GM18870 (cell line): ENCODE measurements around the gene ABHD11.
"Not testable (repeated sequence)": the region's sequence is repeated elsewhere in the genome, so short reads cannot be mapped to it uniquely, and the experiment has no call there.

Experiments used
- ATAC-seq: cut with Tn5 transposase; IDR thresholded peaks from one replicate; pipeline ENCODE4 v1.9.1; 2021; ENCODE audit warnings: moderate library complexity; ENCODE audit not compliant: unreplicated experiment

The ABHD11 gene

GRCh38 chr7:73719806-73720169, 18.8 kb downstream of the ABHD11 start:
- ATAC-seq, result no peak

DNA sequence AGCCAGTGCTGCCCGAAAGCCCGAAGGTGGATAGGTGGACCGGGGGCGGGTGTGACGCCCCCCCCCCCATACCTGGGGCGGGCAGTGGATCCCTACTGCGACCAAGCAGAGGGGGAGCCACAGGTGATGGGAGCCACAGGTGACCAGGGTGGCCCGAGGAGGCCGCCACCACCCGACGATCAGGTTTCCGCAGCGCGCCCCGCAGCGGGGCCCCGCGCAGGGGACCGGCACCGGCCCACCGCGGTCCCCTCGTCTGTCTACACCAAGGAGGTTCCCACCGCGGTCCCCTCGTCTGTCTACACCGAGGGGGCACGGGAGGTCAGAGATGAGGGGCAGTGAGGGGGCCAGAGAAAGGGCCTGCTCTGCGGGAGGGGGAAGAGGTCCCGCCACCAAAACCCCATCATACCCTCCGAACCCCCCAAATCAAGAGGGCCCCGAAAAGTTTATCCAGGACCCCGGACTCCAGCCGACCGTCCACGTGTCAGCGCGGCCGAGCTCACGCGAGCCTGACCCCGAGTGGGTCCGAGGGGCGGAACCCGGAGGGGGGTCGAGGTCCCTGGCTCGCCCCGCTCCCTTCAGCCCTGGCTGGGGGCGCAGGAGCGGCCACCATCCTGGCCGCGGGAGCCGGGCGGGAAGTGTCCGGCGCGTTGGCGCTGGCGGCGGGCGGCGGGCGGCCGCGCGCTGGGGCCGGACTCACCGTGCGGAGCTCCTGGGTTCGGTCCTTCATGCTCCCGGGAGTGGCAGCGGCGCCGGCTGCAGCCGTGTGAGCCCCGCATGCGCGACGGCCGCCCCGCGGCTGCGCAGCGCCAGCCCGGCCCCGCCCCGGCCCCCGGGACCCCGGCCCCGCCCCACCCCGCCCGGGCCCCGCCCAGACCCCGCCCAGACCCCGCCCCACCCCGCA, 19.4 kb downstream of the ABHD11 start, which contains the start of gene STX1A:
STX1A (minus strand) TSS at position 765 of the 901 bp plus-strand sequence; CDS start at position 727, 38 bp downstream.
- no peak for ATAC-seq

GRCh38 chr7:73718438-73718881, 20.1 kb downstream of the ABHD11 start:
- ATAC-seq, result no peak

GRCh38 chr7:73717991-73718405, 20.6 kb downstream of the ABHD11 start:
- ATAC-seq, result no peak

DNA sequence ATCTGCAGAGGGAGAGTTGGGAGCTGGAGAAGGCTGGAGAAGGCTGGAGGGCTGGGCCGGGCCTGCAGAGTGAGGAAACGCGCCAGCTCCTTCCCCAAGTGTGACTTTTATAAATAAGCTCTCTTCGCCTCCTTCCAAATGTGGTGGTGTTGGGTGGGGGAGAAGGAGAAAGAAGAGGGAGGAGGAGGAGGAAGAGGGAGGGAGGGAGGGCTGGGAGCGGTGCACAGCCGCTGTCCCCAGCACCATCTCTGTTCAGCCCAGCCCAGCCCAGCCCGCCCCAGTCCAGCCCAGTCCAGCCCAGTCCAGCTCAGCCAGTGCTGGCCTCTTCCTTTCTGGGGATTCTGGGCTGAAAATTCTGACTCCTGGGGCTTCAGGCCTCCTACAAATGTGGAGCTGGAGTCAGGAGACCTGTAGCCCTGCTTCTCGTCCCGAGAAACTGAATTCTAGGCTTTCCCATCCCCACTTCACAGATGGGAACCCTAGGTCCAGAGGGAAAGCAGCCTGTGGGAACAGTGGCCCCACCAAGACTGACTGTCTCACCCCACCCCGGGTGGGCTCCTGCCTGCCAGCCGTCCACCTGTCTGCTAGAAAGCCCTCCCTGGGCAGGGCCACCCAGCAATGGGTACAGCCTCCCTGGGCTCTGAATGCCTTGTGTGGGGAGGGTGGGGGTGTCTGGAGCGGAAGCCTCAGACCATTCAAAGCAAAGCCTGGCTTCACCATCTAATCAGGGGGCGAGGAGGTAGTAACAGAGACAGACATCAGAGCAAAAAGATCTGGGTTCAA, 21.4 kb downstream of the ABHD11 start:
- no peak for ATAC-seq

DNA sequence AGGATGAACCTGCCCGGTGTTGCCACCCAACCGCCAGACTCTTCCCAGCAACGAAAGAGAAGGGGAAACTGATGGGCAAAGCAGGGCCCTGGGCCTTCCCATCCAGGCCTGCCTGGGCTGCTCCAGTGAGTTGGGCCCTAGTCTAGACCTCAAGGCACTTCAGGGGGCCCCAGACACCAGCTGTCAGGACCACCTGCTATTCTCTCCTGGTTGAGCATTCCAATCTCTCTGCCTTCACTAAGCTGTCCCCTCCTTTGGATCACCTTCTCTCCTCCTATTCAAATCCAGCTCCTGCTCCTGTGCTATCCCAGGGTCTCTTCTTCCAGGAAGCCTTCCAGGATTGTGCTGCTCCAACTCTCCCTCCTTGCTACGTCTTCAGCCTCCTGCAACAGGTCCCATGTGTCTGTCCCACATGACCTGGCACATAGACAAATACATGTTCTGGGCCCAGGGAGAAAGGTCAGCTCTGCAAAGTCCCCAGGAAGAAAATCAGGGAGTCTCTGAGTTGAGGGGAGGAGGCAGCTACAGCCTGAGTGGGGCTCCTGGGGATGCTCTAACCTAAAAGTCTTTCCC, 22.2 kb downstream of the ABHD11 start:
- no peak for ATAC-seq

DNA sequence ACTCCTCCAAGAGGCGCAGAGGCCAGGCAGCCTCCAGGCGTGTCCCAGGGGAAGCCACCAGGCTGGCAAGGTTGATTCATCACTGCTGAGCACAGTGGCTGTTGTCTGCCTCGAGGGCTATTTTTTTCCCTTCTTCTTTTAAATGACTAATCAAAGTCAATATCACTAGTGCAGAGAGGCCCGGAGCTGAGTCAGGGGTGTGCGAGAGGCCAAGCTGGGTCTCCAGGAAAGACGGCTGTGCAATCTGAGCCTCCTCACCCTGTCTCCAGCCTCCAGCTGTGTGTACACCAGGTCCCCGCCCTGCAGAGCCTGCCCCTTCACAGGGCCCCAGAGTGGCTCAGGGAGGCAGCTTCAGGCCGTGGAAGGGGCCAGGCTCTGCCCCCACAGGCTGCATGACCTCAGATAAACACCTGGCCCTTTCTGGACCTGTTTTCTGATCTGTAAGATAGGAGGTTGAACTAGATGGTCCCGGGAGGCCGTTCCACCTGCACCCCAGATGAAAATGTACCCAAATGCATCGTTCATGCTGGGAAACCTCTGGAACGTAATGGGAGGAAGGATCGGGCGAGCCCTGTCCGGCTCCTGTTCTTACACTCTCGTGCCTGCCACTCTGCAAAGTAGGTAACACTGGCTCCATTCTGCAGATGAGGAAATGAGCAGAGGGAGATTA, 22.8 kb downstream of the ABHD11 start:
- no peak for ATAC-seq

DNA sequence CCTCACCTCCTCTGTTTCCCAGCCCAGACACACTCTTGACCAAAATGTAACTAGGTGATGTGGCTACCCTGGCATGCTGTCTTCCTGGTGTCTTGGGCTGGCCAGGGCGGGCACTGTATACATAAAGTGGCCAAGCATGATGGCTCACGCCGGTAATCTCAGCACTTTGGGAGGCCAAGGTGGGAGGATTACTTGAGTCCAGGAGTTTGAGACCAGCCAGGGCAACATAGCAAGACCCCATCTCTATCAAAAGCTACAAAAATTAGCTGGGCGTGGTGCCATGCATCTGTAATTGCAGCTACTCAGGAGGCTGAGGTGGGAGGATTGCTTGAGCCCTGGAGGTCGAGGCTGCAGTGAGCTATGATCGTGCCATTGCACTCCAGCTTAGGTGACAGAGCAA, 25.3 kb downstream of the ABHD11 start:
- ATAC-seq, result not testable (repeated sequence)

GRCh38 chr7:73712773-73713172, 25.8 kb downstream of the ABHD11 start:
- no peak for ATAC-seq

GRCh38 chr7:73708961-73709549, 29.5 kb downstream of the ABHD11 start:
- ATAC-seq, result no peak

DNA sequence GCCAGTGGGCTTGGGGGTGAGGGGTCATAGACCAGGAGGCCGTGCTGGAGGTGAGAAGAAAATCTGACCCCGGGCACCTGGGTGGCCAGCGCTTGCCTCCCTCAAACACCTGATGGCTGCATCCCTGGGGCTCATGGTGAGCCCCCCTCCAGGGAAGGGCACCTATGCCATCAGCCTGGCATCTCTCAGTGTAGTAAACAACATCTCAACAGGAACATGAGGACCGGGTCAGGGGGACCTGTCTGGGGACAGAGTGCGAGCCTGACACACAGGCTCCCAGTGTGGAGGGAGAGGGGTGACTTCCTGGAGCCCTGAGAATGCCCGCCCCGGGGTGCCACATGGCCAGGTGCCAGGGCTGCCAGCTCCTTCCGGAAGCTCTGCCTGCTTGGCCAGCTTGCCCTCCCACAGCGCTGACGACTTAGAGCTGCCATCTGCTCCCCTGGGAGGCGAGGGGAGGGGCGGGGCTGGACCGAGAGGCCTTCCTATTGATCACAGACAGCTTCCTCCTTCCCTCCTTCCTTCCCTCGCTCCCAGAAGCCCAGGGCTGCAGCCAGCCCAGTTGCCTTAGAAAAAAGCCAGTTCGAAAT, 31.5 kb downstream of the ABHD11 start:
- no peak for ATAC-seq

DNA sequence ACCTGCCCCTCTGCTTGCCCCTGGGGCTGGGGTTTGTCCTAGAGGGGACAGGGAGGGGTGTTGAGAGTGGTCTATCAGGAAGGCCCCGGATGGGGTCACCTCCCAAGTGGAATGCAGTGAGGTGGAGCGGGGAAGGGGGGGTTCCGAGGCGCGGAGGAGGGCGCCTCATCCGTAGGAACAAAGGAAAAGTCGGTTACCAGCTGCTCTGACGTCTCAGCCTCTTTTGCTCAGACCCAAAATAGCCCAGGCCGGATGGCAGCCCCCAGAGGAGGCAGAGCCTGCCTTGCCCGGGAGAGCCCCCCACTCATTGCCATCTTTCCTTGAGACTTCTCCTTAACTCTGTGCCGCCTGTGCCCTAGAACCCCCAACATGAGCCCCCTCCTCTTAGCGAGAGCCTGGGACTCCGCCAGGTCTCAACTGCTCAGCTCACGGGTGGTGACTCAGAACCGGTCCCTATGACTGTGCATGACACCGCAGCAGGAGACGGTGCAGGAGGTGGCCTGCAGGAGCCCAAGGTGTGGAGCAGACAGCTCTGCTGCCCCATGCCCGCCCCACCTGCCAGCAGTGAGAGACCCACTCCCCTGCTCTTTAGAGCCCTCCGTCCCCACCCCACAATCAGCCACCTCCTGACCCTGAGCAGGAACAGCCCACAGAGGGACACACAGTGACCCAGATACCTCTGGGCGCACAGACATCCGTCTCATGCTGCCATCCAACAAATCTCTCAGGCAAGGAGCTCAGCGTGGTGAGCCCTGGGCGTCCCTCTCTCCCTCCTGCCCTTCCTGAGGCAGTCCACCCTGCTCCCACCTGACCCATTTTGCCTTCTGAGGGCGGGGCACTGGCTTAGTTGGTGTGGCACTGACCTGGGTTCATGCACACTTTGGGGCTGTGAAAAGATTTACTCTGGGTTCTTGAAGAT, 32.2 kb downstream of the ABHD11 start:
- ATAC-seq, result no peak

- ATAC-seq, result no peak
Measured at GRCh38 chr7:73705551-73705920, 33.1 kb downstream of the ABHD11 start.

DNA sequence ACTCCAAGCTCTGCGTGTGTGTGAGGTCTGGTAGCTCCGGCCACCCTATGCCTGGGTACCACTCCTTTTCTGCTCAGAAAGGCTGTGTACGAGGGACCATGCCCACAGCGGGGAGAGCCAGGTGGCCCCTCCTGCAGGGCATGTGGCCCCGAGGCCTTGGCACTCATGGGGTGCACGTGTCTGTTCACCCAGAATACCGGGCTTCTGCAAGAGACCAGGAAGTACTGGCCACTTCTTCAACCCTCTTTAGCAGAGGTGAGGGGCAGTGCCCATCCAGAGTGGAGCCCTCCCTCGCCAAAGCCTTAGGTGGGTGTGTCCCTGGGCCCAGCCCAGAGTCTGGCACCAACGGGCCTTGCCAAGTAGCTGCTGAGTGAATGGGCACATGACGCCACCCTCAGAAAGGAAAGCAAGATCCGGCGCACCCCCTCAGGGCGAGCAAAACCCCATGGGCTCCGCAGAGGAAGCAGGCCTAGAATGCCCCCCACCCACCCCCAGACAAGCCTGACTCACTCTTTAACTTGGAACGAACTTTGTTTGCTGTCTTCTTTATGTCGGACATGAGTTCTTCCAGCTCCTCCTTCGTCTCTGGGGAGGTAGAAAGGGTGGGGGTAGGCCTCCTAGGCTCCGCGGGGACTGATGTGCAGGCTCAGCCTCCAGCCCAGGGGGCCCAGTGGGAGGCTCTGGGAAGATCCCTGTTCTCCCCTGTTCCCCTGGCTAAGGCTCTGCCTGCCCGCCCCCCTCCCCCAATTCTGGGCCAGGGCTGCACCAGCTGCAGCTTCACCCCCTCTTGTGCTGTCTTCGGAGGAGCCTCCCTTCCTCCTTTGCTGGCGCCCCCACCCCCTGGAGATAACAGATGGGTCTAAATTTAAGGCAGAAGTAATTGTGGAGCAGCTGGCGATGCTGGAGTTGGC, 33.7 kb downstream of the ABHD11 start:
- ATAC-seq, result no peak

- ATAC-seq, result no peak
Measured at GRCh38 chr7:73703757-73704639, 34.6 kb downstream of the ABHD11 start.

DNA sequence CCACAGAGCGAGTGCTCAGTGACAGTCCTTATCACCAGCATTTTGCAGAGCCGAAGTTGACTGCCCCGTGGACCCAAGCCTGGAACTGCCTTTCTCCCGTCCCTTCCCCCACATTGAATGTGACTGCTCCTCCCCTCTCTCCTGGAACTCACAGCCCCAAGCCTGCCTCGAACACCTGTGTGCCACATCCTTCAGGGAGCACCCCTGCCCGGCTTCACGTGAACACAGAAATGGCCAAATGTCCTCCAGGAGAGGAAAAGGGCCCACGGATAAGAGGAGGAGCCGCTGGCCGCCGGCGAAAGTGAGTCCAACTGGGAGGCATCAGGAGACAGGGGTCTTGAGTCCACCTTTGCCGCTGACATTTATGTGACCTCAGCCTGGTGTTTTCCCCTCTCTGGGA, 35.4 kb downstream of the ABHD11 start:
- no peak for ATAC-seq

DNA sequence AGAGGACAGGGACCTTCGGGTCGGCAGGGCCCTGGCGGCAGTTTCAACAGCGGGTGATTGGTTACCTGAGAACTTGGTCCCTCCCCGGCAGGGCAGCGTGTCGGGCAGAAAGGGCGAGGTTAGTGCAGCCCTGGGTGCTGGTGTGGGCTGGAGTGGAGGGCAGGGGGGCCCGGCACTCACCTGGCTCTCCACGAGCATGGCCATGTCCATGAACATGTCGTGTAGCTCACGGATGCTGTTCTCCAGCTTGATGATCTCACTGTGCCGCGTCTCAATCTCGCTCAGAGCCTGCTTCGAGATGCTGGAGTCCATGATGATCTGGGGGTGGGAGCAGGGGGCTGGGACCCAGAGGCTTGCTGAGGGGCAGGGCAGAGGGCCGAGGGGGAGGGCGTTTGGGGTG, 35.9 kb downstream of the ABHD11 start:
- no peak for ATAC-seq
